Activated CD4-positive, alpha-beta T cell treated with anti-CD3 and anti-CD28 coated beads, Interleukin-2, Interleukin-4, amounts not matched to agents 100 ng/mL and 50 ng/mL, durations not matched to agents 16 hours and 8 hours (primary cell): Measurements from ENCODE around the gene ODAD2.
"Not testable (repeated sequence)": the region's sequence is repeated elsewhere in the genome, so short reads cannot be mapped to it uniquely, and the experiment has no call there.

Experiments used
- DNase-seq: peaks from one replicate; pipeline ENCODE4 v3.0.0-alpha.2; 2020; ENCODE audit warnings: low spot score

ODAD2 gene

GRCh38 chr10:27959093-27959715, 39.7 kb downstream of the ODAD2 start:
- no peak for DNase-seq

- DNase-seq = not testable (repeated sequence)
These were observed 40.5 kb downstream of the ODAD2 start for GRCh38 chr10:27958383-27958782.

- no peak for DNase-seq
These were observed 48.7 kb downstream of the ODAD2 start for GRCh38 chr10:27950242-27950564.

- no peak for DNase-seq
These were observed 49.2 kb downstream of the ODAD2 start for GRCh38 chr10:27949528-27950241.

- no peak for DNase-seq
These were observed 50.7 kb downstream of the ODAD2 start for GRCh38 chr10:27948186-27948585.

GRCh38 chr10:27947540-27947939, 51.3 kb downstream of the ODAD2 start:
- no peak for DNase-seq

- DNase-seq = no peak
These were observed 54.9 kb downstream of the ODAD2 start for GRCh38 chr10:27944005-27944404.

GRCh38 chr10:27914888-27915287, 84.0 kb downstream of the ODAD2 start:
- DNase-seq = no peak

GRCh38 chr10:27912231-27912630, 86.6 kb downstream of the ODAD2 start:
- no peak for DNase-seq

GRCh38 chr10:27911539-27911938, 87.3 kb downstream of the ODAD2 start:
- no peak for DNase-seq

- no peak for DNase-seq
These were observed 87.9 kb downstream of the ODAD2 start for GRCh38 chr10:27911011-27911410.

GRCh38 chr10:27908231-27908630, 90.6 kb downstream of the ODAD2 start:
- no peak for DNase-seq

GRCh38 chr10:27899485-27899884, 99.4 kb downstream of the ODAD2 start:
- not testable (repeated sequence) for DNase-seq

- no peak for DNase-seq
These were observed 99.8 kb downstream of the ODAD2 start for GRCh38 chr10:27899058-27899457.

- DNase-seq = no peak
These were observed 105.4 kb downstream of the ODAD2 start for GRCh38 chr10:27893358-27893954.

GRCh38 chr10:27890971-27891370, 107.9 kb downstream of the ODAD2 start:
- DNase-seq = no peak

GRCh38 chr10:27889518-27889917, 109.4 kb downstream of the ODAD2 start:
- DNase-seq = no peak

GRCh38 chr10:27884185-27884641, 114.7 kb downstream of the ODAD2 start:
- peak; percentile 0 for DNase-seq

GRCh38 chr10:27878281-27878680, 120.6 kb downstream of the ODAD2 start:
- DNase-seq = no peak

- DNase-seq = no peak
These were observed 133.7 kb downstream of the ODAD2 start for GRCh38 chr10:27865221-27865635.

- DNase-seq = no peak
These were observed 137.1 kb downstream of the ODAD2 start for GRCh38 chr10:27861781-27862180.

- DNase-seq = no peak
These were observed 141.3 kb downstream of the ODAD2 start for GRCh38 chr10:27857616-27858015.

GRCh38 chr10:27844223-27844622, 154.7 kb downstream of the ODAD2 start:
- no peak for DNase-seq
